Jurkat, Clone E6-1 (cell line): ENCODE results near the gene INSIG1.

Experiments used
- DNase-seq: peaks from one replicate; pipeline ENCODE4 v3.0.0-alpha.2; 2011; ENCODE audit warnings: low read depth, low spot score
- H3K4me3 ChIP-seq: 2 replicates; pipeline ENCODE4 v1.5.1; 2011; ENCODE audit warnings: mild to moderate bottlenecking, low read length, control low read depth, moderate library complexity

Gene INSIG1

DNA sequence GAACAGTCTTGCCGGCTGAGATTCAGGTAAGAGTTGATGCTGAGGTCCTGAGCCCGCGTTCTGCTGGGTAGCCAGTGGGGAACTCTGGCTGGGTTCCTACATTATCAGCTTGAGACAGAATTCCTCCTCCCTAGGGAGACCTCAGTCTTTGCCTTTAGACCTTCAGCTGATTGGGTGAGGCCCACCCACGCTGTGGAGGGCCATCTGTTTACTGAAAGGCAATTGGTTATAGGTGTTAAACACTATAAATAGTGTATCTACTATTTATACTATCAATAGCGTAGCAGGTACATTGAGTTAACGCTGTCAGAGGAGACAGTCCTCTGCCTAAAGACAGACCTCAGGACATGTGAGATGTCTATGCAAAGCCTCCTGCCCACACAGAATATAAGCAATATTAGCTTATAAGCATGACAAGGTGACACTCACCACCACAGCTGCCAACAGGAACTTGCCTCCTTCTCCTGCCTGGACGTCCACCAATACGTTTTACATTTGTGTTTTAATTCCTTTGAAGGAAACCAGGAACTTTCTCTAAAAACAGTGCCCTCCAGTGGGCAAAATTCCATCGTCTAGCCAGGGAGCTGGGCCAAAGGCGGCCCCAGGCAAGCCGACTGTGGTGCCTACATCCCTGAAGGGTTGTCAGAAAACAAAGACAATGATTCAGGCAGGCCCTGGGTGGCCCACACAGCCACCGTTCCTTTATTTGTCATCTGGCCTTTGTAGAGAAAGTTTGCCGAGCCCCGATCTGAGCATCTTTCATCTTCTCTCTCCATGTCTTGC, 58.8 kb downstream of the INSIG1 start:
- no peak for DNase-seq
- no peak overlapping the region for H3K4me3 ChIP-seq

DNA sequence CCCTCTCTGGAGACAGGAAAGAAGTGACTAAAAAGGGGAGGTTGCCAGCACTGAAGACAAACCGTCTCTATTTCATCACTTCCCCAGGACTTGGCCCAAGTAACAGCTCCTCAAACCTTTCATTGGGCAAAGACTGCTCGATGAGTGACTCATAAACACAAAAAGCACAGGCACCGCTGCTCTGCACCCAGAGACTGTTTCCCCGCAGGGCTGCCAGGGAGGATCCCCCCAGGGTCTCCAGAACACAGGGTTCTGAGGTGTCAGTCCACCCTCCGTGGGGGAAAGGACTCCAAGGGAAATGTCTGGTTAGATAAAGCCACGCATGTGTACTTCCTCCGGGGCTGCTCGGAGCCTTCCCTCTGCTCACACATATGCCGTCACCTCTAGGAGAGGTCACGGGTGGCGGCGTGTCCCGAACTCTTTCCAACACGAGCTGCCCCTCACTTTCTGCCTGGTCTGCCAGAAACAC, 59.9 kb downstream of the INSIG1 start:
- DNase-seq, result no peak
- H3K4me3 ChIP-seq, result no peak overlapping the region

DNA sequence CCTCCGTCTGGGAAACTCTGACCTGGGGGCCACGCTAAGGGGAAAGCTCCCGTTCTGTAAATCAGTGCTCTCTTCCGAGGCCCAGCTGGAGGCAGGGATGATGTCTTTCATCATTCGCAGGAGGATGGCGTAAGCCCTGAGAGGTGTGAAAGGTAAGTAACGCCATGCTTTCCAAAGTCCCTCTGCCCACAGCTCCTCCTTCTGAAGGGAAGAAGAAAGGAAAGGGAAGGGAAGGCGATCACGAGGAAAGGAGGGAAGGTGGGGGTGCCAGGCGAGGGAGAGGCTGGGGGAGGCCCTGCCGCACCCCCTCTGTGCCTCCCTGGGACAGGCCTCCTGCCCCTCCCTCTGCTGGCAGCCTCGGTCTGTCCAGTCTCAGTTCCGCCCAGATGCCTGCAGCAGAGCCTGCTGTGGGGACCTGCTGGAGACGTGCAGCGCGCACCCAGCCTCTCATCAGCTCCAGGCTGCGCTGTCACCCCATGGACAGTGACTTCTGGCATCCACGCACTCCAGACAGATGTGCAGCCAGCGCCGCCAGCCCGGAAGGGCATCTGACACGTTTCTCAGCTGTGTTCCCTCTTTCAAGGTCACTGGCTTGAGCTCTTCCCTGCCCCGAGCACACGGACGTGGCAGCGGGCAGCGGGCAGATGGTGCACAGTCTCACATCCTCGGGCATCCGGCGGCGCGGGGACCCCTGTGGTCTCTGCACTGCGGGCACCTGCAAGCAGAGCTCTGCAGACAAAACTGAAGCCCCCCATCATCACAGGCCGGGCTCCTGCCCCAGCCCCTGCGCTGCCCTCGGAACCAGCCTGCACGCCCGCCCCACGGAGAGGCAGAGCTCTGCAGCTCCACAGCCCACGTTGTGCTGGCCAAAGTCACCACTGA, 60.6 kb downstream of the INSIG1 start:
- H3K4me3 ChIP-seq, result no peak overlapping the region
- DNase-seq, result no peak

DNA sequence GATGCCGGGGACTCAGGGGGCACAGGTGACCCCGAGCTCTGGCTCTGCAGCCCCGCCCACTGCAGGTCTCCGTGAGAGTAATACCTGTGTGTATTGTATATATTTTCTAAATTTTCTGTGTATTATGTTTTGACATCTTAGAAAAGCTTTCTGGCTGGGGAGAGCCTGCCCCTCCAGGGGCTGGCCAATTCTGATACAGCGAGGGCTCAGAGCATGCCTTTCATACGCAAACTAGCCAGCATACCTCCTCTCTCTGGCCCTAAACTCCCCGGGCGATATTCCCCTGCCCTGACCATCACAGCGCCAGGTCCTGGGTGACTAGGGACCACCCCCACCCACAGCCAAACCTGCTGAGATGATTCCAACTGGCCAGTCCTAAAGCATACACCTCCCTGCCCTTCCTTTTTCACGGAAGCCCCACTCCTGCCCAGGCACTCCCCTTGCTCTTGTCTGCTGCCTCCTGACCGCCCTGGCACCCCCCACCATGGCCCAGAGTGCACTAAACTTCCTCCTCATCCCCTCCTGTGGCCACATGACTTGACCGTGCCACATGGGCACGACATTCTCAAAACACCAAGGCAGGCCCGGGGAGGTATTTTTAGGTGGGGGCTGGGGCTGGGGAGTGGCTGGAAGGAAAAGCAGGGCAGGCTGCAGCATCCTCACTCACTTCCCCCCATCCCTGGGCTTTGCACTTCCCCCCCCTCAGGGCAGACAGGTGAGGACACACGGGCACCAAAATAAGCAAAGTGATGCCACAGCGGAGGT, 61.5 kb downstream of the INSIG1 start:
- DNase-seq, result no peak
- H3K4me3 ChIP-seq, result no peak overlapping the region
